ENCODE data around the gene ZNF518B.

The ZNF518B gene, protein sequence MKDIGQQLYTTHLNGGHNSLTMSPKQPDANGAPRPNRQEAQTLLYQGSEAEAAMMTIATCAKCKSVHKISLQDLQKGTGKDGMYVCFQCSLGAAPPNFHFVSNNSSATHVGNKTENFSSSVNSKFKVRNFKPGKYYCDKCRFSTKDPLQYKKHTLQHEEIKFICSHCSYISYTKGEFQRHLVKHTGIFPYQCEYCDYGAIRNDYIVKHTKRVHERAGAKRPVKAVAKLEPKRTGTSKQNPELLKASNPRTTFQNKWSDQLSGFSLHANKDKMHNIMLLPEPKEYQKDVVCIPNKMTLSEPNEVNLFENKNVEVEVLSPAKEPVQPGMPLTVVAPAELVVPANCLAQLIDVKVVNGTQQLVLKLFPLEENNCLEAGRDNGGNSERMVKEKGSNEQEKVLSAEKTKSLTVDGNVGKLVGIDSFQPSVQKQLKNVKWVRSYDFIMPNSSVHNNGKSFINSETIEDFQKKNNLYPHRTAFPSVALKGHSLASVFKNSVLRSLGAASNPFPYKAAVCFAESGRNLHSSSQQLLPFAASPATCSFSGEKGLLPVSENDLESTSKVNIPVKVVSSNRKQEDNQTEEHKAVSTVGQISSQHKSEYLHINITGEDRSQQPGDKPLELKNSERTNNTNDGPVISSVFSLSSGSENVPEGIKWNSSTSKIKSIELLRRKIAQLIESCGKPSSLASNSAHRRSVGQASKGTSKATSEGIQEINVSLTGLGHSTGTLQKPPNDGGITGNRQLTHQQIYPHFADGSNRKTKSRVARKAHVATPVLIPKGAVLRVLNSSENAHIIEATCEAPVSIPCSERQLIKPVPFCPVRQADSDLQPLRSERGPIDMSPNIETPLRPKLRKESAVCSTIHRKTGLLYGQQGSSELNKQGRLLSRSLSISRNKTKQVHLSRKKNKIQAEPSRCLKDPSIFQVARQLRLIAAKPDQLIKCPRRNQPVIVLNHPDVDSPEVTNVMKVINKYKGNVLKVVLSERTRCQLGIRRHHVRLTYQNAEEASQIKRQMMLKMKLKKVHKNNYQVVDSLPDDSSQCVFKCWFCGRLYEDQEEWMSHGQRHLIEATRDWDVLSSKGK

DNA sequence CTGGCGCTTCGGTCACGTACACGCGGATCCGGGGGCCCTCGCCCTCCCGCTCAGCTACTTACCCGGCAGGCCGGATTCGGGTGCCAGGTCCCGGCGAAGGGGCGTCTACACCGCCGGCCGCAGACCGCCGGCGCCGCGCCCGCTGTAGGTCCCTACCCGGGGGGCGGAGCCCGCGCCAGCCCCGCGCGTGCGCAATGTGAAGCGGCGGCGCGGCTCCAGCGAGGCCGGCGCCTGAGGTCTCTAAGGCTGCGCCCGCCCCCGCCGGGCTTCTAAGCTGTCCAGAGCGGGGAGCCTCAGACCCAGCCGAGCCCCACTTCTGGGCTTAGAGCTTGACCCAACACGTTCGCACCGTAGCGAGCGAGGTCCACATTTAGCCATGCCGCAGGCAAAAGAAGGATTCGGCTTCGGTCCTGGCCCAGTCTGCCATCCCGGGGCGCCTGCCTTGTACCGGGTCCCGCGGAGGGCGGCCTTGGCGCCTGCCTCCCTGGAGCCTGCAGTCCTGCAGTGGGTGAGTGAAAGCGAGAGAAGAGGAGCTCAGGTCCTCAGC lies at the start of gene ZNF518B:
Gene ZNF518B (minus strand): TSS at position 172 of the 547 bp plus-strand sequence. CDS start 11,098 bp downstream, outside the sequence.
- peak; percentile 26 to 34 for DNase-seq (ENCODE audit: low read depth in 2 of 2)

DNA sequence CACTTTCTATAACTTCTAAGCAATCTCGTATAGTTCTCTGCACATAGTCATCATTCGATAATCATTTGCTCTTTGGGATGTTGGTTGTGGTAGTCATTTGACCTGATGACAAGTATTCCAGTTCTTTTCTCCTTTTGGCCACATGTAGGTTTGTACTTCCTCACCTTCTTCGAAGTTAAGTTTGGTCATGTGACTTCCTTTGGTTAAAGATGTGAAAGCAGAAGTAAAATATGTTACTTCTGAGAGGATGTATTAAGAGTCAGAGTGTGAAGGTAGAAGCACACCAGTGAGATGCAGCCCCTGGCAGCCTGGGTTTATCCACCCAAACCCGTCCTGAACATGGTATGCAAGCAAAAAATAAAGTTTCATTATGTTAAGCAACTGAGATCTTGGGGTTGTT lies 48.9 kb upstream of the ZNF518B start:
- no peak for DNase-seq (ENCODE audit: low read depth in 2 of 2)

DNA sequence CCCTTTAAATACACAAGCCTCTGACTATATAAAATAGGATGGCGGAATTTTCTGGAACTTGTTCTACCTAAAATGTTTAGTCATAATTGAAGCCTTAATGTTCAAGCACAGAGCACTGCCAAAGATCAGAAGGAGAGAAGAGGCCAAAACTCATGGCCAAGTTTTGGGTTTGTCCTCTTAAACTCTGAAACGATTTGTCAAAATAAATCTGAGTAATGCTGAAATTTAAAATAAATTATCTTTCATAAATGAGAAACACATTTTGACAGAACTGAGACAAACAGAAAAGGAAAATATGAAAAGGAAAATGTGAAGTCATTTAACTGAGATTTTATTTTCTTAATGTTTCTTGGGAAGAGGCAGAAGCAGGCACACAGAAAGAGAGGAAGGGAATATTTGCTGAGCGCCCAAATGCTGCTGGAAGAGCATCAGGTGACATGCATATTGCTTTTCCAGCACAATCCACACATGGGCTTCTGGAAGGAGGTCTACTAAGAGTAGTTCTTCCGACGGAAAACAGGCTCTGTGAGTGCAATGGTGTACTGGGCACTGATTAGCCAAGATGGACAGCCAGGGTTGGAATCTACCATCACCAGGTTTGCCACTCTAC lies 47.4 kb upstream of the ZNF518B start:
- no peak for DNase-seq (ENCODE audit: low read depth in 2 of 2)

DNA sequence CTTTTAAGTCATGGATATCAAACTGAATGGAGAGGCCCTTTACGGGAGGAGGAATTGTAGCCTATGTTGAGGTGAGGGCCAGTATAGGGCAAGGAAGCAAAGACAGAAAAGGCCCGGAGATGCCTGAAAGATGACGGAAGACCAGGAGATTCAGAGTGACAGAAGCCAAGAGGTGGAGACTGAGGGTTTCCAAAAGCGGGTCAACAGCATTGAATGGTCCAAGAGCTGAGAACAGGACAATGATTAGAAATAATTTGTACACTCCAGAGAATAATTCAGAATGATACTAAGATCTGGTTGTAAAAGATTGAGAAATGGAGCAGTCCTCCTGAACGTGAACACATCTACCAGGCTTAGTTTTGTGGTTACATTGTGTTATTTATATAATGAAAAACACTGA lies 45.5 kb upstream of the ZNF518B start:
- DNase-seq (ENCODE audit: low read depth in 2 of 2): no peak

DNA sequence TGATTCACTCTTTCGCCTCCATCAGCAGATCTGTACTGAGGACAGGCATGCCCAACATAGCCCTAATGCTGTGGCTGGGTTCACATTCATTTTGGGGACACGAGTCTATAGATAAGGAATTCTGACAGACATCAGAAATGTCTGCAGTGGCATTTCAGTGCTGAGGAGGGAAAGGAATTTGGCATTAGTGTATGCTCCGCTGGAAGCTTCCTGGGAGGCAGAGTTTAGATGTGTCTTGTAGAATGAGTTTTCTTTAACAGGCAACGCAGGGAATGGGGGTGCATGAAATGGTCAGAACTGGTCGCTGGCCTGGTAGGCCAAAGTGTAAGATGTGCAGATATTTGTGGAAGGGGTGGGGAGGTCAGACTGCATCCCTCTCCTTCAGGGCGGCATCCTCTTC lies 43.5 kb upstream of the ZNF518B start:
- no peak for DNase-seq (ENCODE audit: low read depth in 2 of 2)

DNA sequence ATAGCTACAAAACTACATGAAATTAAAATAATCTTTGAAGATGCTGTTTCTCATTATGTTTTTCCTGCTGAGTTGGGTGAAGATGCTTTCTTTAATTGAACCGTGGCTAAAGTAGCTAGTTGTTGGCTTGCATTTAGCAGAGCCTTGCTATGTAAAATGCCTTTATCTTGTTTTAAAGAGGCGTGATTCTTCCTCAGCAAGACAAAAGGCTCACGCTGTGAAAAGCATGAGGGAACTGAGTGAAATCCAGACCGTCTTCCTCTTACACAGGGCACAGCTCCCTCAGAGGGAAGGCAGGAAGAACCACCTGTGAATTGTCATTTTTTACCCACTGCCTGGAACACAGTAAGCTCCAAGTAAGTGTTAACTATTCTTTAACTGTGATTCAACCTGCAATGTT lies 39.0 kb upstream of the ZNF518B start:
- no peak for DNase-seq (ENCODE audit: low read depth in 2 of 2)

DNA sequence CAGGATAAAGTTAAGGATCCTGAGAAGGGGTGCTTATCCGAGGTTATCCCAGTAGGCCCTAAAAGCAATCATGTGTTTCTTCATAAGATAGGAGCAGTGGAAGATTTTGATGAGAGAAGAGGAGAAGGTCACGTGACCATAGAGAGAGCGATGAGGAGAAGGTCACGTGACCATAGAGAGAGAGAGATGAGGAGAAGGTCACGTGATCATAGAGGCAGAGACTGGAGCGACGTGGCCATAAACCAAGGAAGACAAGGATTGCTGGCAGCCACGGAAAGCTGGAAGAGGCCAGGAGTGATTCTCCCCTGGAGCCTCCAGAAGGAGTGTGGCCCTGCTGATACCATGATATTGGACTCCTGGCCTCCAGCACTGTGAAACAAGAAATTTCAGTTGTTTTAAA lies 38.4 kb upstream of the ZNF518B start:
- no peak for DNase-seq (ENCODE audit: low read depth in 2 of 2)

DNA sequence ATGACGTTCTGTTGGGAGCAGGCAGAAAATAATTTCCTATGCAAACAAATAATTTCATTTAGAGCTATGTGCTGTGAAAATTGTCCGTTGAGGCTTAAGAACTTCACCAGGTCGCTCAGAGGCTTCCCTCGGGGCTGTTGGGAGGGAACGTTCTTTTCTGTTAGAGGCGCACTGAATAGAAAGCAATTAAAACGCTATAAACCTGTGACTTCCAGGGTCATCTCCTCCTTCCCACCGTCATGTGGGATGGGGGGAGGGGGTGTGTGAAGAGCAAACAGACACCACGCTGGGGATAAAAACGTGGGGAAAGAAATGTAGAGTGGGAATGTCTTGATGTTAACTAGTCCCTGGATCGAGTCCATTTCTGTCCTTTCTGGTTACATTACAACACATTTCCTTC lies 35.2 kb upstream of the ZNF518B start:
- DNase-seq (ENCODE audit: low read depth in 2 of 2): no peak

DNA sequence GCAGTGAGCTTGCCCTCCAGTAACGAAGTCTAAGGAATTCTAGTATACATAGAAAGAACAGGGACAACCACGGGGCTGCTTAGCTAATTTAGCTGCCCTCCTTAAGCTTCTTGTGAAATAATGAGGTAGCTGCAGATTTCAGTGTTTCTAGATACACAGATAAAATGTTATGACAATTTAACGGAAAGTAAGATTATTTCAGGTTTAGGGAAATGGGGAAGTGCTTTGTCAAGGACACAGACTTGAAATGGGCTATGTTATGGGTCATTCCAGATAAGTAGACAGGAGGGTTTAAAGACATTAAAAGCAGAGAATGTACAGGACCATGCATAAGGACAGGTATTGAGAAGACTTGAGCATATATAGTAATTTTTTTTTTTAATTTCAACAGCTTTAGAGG lies 34.2 kb upstream of the ZNF518B start:
- DNase-seq (ENCODE audit: low read depth in 2 of 2): no peak

DNA sequence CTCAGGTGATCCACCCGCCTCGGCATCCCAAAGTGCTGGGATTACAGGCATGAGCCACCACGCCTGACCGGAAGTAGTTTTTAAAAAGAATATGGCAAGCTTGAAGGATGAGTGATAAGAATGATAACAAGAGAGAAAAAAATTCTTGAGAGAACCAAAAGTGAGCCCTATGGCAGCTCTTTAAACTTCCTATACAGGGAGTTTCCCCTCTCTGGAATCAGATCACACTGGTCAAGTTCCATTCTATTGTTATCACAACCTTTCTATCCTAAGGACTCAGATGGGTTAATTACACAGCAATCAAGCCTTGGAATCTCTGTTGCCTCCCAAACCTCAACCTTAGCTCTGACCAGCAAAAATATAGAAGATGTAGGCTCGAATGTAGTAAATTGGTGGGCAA lies 33.8 kb upstream of the ZNF518B start:
- no peak for DNase-seq (ENCODE audit: low read depth in 2 of 2)

DNA sequence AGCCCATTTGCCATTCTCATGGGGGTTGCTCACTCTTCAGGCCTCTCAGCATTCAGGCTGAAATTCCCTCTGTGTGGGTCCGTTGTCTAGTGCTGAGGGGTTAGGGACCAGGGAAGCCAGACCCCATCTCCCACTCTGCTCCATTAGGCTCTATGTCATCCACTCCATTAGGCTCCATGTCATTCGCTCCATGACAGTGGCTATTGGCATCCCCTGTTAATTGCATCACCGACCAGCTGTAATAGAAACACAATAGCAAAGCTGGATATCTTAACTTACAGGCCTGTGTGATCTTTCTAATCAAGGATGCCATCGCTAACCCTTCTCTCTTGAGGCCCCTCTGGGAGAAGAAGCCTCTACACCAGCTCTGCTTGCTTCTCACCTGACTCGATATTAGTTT lies 25.7 kb upstream of the ZNF518B start:
- DNase-seq (ENCODE audit: low read depth in 2 of 2): no peak

DNA sequence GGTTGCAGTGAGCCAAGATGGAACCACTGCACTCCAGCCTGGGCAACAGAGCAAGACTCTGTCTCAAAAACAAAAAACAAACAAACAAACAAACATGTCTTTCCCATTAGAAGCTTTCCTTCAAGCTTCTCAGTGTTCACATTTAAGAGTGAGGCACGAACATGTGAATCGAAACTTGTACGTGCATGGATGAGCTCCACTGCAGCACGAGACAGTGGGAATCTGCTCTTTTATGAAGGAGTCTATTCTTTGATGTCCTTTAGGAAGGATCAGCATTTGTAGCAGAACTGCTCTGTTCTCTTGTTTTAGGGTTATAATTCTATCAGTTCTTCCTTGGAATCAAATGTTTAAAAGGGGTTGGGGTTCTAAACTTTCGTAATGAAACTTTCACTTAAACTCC lies 23.4 kb upstream of the ZNF518B start:
- DNase-seq (ENCODE audit: low read depth in 2 of 2): no peak

DNA sequence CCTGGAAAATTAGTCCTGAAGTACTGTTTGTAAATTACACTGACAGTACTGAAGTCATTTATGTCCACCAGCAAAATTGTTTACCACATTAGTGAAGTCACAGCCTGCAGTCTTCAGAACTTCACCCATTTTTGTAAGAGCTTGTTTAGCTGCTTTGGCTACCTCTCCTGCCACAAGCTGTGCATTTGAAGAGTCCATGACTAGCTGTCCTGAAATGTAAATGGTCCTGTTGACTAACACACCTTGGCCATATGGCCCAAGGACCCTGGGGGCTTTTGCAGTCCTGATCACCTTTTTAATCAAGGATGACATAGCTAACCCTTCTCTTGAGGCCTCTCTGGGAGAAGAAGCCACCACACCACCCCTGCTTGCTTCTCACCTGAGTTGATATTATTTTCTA lies 21.4 kb upstream of the ZNF518B start:
- no peak for DNase-seq (ENCODE audit: low read depth in 2 of 2)

DNA sequence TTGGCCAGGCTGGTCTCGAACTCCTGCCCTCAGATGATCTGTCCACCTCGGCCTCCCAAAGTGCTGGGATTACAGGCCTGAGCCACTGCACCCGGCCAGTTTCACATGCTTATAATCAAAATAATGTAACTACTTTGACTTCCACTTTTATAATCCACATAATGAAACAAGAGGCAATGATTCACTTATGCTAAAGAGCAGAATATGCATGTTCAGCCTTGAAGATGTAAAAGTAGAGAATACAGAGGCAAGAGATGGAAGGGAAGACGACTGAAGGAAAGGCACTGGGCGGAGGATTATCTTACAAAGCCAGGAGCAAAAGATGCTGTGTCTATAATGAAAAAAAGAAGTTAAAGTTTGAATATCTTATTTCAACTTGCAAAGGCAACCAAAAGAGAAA lies 13.3 kb upstream of the ZNF518B start:
- no peak for DNase-seq (ENCODE audit: low read depth in 2 of 2)

DNA sequence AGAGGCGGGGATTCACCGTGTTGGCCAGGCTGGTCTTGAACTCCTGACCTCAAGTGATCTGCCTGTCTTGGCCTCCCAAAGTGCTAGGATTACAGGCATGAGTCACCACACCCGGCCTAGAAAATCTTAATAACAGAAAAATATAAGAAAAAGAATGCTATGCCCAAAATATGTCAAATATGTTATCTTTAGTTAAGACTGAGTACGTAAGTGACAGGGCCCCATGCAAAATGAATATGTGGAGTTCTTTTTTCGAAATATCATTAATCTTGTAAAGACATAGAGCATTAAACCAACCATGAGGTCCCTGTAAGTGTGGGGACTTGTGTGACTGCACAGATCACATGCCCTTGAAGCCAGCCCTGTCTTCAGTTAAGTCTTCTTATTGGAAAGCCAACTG lies 8.9 kb upstream of the ZNF518B start:
- DNase-seq (ENCODE audit: low read depth in 2 of 2): no peak

DNA sequence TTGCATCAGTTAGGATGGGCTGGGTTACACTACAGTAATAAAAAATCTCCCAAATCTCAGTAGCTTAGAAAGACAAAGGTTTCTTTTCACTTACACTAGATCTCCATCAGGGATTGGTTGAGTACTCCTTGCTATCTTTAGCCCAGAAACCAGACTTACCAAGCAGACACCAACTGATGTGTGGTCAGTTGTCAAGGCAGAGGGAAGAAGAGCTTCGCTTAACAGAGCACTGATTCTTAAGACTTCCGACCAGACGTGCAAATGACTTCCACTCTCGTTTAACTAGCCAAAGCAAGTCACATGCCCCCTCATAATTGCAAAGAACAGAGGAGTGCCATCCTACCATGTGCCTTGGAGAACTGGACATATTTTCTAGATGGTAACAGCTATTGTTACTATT lies 5.7 kb upstream of the ZNF518B start:
- no peak for DNase-seq (ENCODE audit: low read depth in 2 of 2)

DNA sequence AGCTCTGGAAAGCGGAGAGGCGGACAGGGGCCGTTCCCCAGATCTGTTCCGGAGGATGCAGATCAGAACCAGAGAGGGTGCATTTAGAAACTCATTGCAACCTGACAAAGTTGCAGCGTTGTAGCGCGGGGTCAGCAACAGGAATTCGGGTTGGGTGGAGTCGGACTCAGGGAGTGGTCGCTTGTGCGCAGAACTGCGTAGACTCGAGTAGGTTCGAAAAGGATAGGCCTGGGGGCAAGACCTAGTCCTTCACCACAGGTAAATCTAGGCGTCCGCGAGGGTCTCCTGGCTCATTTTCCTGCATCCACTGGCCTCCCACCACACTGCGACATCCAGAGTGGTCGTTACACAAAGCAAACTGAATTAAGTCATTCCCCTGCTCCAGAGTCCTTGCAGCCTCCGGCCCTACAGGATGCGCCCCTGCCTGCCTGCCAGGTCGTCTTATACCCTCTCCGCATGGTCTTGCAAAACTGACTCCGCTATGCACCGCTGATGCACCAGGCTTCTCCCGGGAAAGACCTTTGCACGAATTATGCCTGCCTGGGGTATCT lies 4.7 kb upstream of the ZNF518B start:
- no peak for DNase-seq (ENCODE audit: low read depth in 2 of 2)

DNA sequence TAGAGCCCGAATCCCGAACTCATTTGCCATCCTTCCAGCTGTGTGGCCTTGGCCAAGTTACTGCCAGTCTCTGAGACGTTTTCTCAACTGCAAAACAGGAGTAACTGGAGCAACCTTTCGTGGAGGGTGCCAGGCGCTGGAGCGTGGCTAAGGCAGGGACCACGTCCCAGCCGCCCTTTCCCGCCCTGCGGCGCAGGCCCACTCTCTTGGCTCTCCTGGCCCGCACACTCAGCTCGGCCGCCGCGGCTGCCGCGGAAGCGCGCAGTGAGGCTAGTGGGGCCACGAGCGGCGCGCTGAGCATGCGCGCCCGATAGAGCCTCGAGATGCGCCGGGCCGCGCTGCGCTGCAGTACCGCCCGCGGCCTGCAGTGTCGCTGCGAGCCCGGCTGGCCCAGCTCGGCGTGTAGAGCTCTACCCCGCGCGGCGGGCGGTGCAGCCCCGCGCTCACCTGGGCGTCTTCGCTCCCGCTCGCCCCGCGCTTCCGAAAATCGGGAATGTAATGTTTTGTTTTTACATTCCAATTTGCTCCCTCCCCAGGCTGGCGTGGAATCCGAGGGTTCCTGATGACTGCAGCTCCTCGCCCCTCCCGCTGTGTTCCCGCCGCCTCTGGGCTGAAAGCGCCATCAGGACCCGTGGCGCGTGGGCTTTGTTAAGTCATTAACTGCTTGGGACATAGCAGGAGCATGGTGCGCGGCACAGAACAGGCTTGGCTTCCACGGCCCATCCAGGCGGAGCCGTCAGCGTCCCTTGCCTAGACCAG lies 4.0 kb upstream of the ZNF518B start:
- DNase-seq (ENCODE audit: low read depth in 2 of 2): peak; percentile 26

DNA sequence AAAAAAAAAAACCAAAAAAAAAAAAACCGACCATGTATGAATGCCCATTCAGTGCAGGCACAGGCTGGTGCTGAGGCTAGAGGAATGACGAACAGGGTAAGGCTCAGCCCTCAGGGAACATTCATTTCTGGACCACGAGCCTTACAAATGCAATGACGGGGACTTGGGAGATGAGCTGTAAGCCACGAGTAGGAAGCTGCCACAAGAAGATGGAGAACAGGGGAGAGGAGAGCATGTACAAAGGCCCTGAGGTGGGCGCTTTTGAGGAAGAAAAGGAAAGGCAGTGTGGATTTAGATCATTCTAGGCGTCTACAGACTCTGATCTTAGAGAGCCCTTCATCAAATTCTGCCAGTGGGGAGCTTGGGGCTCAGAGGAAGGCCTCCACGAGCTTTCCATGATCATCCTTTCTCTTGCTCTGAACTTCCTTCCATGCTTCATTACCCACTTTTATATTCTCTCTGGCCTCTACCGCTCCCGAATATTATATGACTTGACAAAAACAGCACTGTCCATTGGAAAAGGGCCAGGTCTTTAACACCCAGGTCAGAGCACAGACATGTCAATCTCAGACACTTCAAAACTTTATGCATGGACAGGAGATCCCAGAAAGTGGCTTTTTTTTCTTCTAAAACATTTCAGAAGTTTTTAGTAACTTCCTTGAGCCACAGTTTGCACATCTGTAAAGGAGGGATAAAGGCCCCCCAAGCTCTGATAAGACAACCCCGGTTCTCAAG lies 3.3 kb upstream of the ZNF518B start:
- DNase-seq (ENCODE audit: low read depth in 2 of 2): no peak

DNA sequence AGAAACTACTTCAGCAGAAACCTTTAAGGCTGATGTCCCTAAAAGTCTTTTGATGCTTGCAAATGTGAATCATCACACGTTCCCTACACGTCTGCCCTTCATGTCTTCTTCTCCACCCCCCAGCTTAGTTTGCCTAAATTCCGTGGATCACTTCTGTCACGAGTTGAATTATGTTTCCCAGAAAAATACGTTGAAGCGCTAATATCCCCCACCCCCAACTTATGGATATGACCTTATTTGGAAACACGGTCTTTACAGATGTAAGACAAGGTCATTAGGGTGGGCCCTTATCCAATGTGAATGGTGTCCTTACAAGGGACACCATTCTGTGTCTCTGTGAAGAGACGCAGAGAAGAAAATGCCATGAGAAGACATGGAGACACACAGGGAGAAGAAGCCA lies 2.1 kb upstream of the ZNF518B start:
- no peak for DNase-seq (ENCODE audit: low read depth in 2 of 2)

Data from fibroblast of skin of left biceps (primary cell).